ENCODE data around the gene ZNF804A.

ZNF804A gene

GRCh38 chr2:184598316-184599053, at the start of gene ZNF804A:
Gene ZNF804A, plus strand, starts transcription at chr2:184598529. Its CDS starts 431 bp downstream, at chr2:184598960.
- peak; percentile 21 for DNase-seq

- DNase-seq = no peak
Observed at GRCh38 chr2:184549153-184549552, 49.2 kb upstream of the ZNF804A start.

- no peak for DNase-seq
Observed at GRCh38 chr2:184551626-184552025, 46.7 kb upstream of the ZNF804A start.

GRCh38 chr2:184554736-184555135, 43.6 kb upstream of the ZNF804A start:
- DNase-seq = no peak

GRCh38 chr2:184555352-184555751, 43.0 kb upstream of the ZNF804A start:
- DNase-seq = no peak

- DNase-seq = no peak
Observed at GRCh38 chr2:184556639-184557038, 41.7 kb upstream of the ZNF804A start.

GRCh38 chr2:184558713-184559464, 39.4 kb upstream of the ZNF804A start:
- no peak for DNase-seq

GRCh38 chr2:184560603-184561002, 37.7 kb upstream of the ZNF804A start:
- DNase-seq = no peak

- DNase-seq = no peak
Observed at GRCh38 chr2:184562532-184562931, 35.8 kb upstream of the ZNF804A start.

GRCh38 chr2:184564092-184564491, 34.2 kb upstream of the ZNF804A start:
- DNase-seq = no peak

- no peak for DNase-seq
Observed at GRCh38 chr2:184566716-184567115, 31.6 kb upstream of the ZNF804A start.

GRCh38 chr2:184577056-184577455, 21.3 kb upstream of the ZNF804A start:
- no peak for DNase-seq

GRCh38 chr2:184577743-184578142, 20.6 kb upstream of the ZNF804A start:
- no peak for DNase-seq

GRCh38 chr2:184579226-184579625, 19.1 kb upstream of the ZNF804A start:
- DNase-seq = no peak

GRCh38 chr2:184581391-184581790, 16.9 kb upstream of the ZNF804A start:
- no peak for DNase-seq

- DNase-seq = no peak
Observed at GRCh38 chr2:184589261-184589660, 9.1 kb upstream of the ZNF804A start.

GRCh38 chr2:184596819-184597411, 1.4 kb upstream of the ZNF804A start:
- DNase-seq = no peak

GRCh38 chr2:184597571-184597991, 748 bp upstream of the ZNF804A start:
- peak; percentile 4 for DNase-seq

- no peak for DNase-seq
Observed at GRCh38 chr2:184598002-184598315, 370 bp upstream of the ZNF804A start.

GRCh38 chr2:184599054-184599871, 934 bp downstream of the ZNF804A start:
- no peak for DNase-seq

- DNase-seq = no peak
Observed at GRCh38 chr2:184599872-184600222, 1.5 kb downstream of the ZNF804A start.

- DNase-seq = no peak
Observed at GRCh38 chr2:184602734-184603133, 4.4 kb downstream of the ZNF804A start.

- DNase-seq = no peak
Observed at GRCh38 chr2:184610891-184611290, 12.6 kb downstream of the ZNF804A start.

Measured in activated CD4-positive, alpha-beta T cell treated with anti-CD3 and anti-CD28 coated beads for 48 hours (primary cell).